Measurements from ENCODE around the gene INPP1.
"Not testable (repeated sequence)": the region's sequence is repeated elsewhere in the genome, so short reads cannot be mapped to it uniquely, and the experiment has no call there.

Gene INPP1, protein sequence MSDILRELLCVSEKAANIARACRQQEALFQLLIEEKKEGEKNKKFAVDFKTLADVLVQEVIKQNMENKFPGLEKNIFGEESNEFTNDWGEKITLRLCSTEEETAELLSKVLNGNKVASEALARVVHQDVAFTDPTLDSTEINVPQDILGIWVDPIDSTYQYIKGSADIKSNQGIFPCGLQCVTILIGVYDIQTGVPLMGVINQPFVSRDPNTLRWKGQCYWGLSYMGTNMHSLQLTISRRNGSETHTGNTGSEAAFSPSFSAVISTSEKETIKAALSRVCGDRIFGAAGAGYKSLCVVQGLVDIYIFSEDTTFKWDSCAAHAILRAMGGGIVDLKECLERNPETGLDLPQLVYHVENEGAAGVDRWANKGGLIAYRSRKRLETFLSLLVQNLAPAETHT

DNA sequence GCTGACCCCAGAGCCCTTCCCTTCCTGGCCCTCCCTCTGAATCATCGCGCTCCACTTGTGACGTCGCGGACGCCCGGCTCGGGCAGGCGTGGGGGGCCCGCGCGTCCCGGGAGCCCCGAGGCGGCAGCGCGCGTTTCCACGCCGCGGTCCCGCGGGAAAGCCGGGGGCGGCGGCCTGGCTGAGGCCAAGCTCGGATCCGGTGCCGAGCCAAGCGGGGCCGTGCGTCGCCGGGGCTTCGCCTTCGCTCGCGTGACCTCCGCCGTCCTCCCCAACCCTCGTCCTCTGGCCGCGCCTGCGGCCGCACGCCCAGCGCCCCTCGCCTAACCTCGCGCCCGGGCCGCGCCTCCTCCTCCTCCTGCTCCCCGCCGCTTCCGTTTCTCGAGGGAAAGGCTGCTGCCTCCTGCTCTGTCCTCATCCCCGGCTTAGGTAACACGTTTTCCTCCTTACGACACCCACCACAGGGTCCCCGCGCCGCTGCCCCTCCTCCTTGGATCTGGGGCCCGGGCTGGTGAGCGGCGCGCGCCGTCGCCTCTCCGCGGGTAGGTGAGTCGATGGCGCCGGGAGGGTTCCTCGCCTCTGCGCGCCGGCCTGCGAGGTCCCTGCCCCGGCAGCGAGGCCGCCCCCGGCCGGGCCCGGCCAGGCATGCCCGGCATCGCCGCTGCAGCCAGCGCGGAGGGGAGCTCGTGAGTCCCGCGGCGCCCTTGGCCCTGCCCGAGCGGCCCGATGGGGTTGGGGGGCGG is at the start of gene INPP1:
Gene INPP1 (plus strand): TSS at position 54 of the 740 bp plus-strand sequence. CDS start 16,514 bp downstream, outside the sequence.
- Mint-ChIP-seq H3K27me3 (peaks cover 1% of the 10 kb centered on the region), H3K4me1 (peaks cover 6% of the 10 kb centered on the region), H3K36me3 (no peaks in the 10 kb centered on the region), H3K4me3 (peak within 1 kb of the TSS; percentile 90), H3K27ac (peak within 1 kb of the TSS; percentile 63), H3K9me3 (no peaks in the 10 kb centered on the region)
- ATAC-seq (ENCODE audit: low read depth) (peak; percentile 64), DNase-seq (ENCODE audit: low spot score in 2 of 2) (peak in 1 of 2 donors; percentile 32)

DNA sequence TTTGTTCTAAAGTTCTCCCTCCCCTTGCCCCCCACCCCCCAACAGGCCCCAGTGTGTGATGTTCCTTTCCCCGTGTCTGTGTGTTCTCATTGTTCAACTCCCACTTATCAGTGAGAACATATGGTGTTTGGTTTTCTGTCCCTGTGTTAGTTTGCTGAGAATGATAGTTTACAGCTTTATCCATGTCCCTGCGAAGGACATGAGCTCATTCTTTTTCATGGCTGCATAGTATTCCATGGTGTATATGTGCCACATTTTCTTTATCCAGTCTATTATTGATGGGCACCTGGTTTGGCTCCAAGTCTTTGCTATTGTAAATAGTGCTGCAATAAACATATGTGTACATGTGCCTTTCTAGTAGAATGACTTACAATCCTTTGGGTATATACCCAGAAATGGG is 45.5 kb upstream of the INPP1 start:
- not testable (repeated sequence) for ATAC-seq (ENCODE audit: low read depth); DNase-seq (ENCODE audit: low spot score in 2 of 2); H3K27ac Mint-ChIP-seq; H3K27me3 Mint-ChIP-seq; H3K4me3 Mint-ChIP-seq; H3K9me3 Mint-ChIP-seq; H3K4me1 Mint-ChIP-seq
- peaks cover 49% of the 10 kb centered on the region for H3K36me3 Mint-ChIP-seq

- H3K4me1 Mint-ChIP-seq: peaks cover 8% of the 10 kb centered on the region
- no peak for ATAC-seq (ENCODE audit: low read depth)
- H3K9me3 Mint-ChIP-seq: peaks cover 4% of the 10 kb centered on the region
- no peak overlapping the region for H3K27ac Mint-ChIP-seq
- no peak overlapping the region for H3K4me3 Mint-ChIP-seq
- no peak for DNase-seq (ENCODE audit: low spot score in 2 of 2)
- H3K27me3 Mint-ChIP-seq: no peaks in the 10 kb centered on the region
- H3K36me3 Mint-ChIP-seq: peaks cover 59% of the 10 kb centered on the region
Measured at GRCh38 chr2:190301032-190301431, 42.4 kb upstream of the INPP1 start.

DNA sequence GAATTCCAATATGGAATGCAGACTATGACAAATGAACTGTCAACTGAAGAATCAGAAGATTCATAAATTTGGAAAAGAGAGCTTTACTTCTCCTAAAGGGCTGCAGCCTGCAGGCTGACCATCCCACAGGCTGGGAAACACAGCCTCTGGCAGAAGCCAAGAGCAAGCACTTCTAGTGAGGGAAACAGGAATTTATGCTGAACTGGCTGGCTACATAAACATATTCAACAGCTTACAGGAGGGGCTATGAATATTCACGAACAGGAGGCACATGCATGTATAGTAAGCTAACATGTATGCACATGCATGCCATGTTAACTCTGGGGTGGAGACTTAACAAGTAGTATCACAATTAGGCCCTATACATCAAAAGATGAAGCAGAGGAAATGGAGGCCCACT is 41.3 kb upstream of the INPP1 start:
- H3K4me3 Mint-ChIP-seq: no peak overlapping the region
- DNase-seq (ENCODE audit: low spot score in 2 of 2): no peak

DNA sequence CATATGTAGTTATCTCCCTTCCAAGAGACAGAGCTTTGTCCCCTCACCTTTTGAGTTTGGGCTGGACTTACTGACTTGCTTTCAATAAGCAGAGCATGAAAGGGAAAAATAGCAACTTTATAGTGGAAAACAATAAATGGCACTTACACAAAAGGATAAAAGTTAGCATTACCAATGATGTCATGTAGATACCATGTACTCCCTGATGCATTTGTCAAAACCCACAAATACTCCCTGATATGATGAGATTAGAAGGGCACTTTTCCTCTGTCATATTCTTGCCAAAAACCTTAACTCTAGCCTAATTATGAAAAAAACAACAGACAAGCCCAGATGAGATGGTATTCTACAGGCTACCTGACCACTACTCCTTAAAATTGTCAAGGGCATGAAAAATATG is 39.7 kb upstream of the INPP1 start:
- no peaks in the 10 kb centered on the region for H3K27me3 Mint-ChIP-seq
- no peak overlapping the region for H3K4me3 Mint-ChIP-seq
- ATAC-seq (ENCODE audit: low read depth) (no peak), DNase-seq (ENCODE audit: low spot score in 2 of 2) (no peak)
- H3K4me1 Mint-ChIP-seq: peaks cover 11% of the 10 kb centered on the region
- peaks cover 4% of the 10 kb centered on the region for H3K9me3 Mint-ChIP-seq
- peaks cover 55% of the 10 kb centered on the region for H3K36me3 Mint-ChIP-seq
- no peak overlapping the region for H3K27ac Mint-ChIP-seq

More for the DNA sequence above, 41.3 kb upstream of the INPP1 start:
- ATAC-seq (ENCODE audit: low read depth): no peak
- Mint-ChIP-seq H3K27ac (no peak overlapping the region), H3K9me3 (peaks cover 4% of the 10 kb centered on the region), H3K36me3 (peaks cover 61% of the 10 kb centered on the region), H3K4me1 (peaks cover 8% of the 10 kb centered on the region), H3K27me3 (no peaks in the 10 kb centered on the region)

GRCh38 chr2:190304404-190304803 is 39.0 kb upstream of the INPP1 start:
- ATAC-seq (ENCODE audit: low read depth) (no peak), DNase-seq (ENCODE audit: low spot score in 2 of 2) (no peak)
- no peak overlapping the region for H3K4me3 Mint-ChIP-seq
- no peaks in the 10 kb centered on the region for H3K27me3 Mint-ChIP-seq
- no peak overlapping the region for H3K27ac Mint-ChIP-seq
- H3K36me3 Mint-ChIP-seq: peaks cover 53% of the 10 kb centered on the region
- peaks cover 4% of the 10 kb centered on the region for H3K9me3 Mint-ChIP-seq
- H3K4me1 Mint-ChIP-seq: peaks cover 11% of the 10 kb centered on the region

GRCh38 chr2:190308031-190308430 is 35.4 kb upstream of the INPP1 start:
- H3K4me3 Mint-ChIP-seq: no peak overlapping the region
- no peaks in the 10 kb centered on the region for H3K9me3 Mint-ChIP-seq
- peaks cover 40% of the 10 kb centered on the region for H3K36me3 Mint-ChIP-seq
- peaks cover 13% of the 10 kb centered on the region for H3K4me1 Mint-ChIP-seq
- H3K27me3 Mint-ChIP-seq: no peaks in the 10 kb centered on the region
- no peak overlapping the region for H3K27ac Mint-ChIP-seq
- no peak for DNase-seq (ENCODE audit: low spot score in 2 of 2)
- no peak for ATAC-seq (ENCODE audit: low read depth)

DNA sequence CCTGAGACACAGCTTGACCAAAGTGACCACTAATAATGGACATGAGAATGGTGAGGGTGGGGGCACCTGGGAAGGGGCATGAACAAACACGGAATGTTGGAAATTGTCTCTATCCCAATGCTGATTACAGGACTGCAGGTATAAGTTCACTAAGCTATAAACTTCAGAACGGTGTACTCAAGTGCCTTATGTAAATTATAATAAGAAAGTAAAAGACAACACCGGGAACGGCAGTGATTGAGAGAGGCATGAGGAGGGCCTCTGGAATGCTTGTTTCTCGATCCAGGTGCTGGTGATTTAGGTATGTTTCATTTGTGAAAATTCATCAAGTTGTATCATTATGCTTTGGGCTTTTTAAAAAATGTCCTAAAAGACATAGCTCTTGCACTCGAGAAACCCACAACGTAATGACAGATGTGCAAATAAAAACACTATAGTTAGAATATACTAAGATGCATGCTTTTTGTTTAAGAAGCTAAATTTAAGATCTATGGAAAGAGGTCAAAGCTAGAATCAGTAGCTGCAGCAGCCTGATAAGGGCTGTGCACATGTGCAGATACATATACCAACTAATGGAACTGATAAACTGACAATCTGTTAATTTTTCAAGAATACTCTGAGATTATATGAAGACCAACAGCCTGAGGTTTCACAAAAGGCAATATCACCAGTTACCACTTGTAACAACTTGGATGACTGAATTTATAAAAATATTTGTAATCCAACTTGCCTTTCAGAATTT is 31.3 kb upstream of the INPP1 start:
- Mint-ChIP-seq H3K4me3 (no peak overlapping the region), H3K27ac (no peak overlapping the region), H3K27me3 (no peaks in the 10 kb centered on the region), H3K4me1 (peaks cover 19% of the 10 kb centered on the region), H3K36me3 (peaks cover 25% of the 10 kb centered on the region), H3K9me3 (no peaks in the 10 kb centered on the region)
- no peak for ATAC-seq (ENCODE audit: low read depth)
- no peak for DNase-seq (ENCODE audit: low spot score in 2 of 2)

DNA sequence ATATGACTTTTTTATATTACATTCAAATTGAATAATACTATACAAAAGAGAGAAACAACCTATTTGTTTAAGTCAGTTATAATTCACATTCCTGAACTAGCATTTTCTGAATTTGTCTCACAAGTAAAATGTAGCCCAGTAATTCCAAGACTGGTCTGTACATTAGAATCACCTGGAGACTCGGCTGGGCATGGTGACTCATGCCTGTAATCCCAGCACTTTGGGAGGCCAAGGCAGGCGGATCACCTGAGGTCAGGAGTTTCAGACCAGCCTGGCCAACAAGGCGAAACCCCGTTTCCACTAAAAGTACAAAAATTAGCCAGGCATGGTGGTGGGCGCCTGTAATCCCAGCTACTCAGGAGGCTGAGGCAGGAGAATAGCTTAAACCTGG is 30.8 kb upstream of the INPP1 start:
- DNase-seq (ENCODE audit: low spot score in 2 of 2); H3K27me3 Mint-ChIP-seq; H3K9me3 Mint-ChIP-seq; H3K4me3 Mint-ChIP-seq; ATAC-seq (ENCODE audit: low read depth); H3K27ac Mint-ChIP-seq: not testable (repeated sequence)
- Mint-ChIP-seq H3K36me3 (peaks cover 25% of the 10 kb centered on the region), H3K4me1 (peaks cover 21% of the 10 kb centered on the region)

DNA sequence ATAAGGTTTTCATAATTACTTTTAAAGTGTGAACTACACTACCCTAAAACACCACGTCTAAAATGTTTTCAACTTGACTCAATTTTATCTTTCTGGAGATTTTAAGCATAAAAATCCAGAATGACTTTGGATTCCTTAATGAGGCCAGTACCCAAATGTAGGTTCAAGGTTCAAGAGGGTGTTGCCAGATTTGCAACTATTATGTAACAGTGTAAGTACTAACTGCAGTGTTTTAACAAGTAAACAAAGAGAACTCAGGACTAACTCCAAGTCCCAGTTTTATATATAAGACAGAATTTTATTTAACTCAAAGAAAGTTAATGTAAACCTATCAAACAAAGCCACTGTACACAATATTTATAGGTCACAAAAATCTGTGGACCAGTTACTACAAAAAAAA is 29.5 kb upstream of the INPP1 start:
- Mint-ChIP-seq H3K4me3 (no peak overlapping the region), H3K9me3 (no peaks in the 10 kb centered on the region), H3K36me3 (peaks cover 20% of the 10 kb centered on the region), H3K4me1 (peaks cover 18% of the 10 kb centered on the region), H3K27ac (no peak overlapping the region), H3K27me3 (no peaks in the 10 kb centered on the region)
- ATAC-seq (ENCODE audit: low read depth) (no peak), DNase-seq (ENCODE audit: low spot score in 2 of 2) (no peak)

- ATAC-seq (ENCODE audit: low read depth) (no peak), DNase-seq (ENCODE audit: low spot score in 2 of 2) (no peak)
- H3K27ac Mint-ChIP-seq: no peak overlapping the region
- H3K27me3 Mint-ChIP-seq: no peaks in the 10 kb centered on the region
- no peaks in the 10 kb centered on the region for H3K9me3 Mint-ChIP-seq
- peaks cover 26% of the 10 kb centered on the region for H3K4me1 Mint-ChIP-seq
- peaks cover 17% of the 10 kb centered on the region for H3K36me3 Mint-ChIP-seq
- no peak overlapping the region for H3K4me3 Mint-ChIP-seq
Measured at GRCh38 chr2:190315273-190315672, 28.1 kb upstream of the INPP1 start.

GRCh38 chr2:190318514-190318913 is 24.9 kb upstream of the INPP1 start:
- ATAC-seq (ENCODE audit: low read depth) (no peak), DNase-seq (ENCODE audit: low spot score in 2 of 2) (no peak)
- H3K9me3 Mint-ChIP-seq: no peaks in the 10 kb centered on the region
- H3K27ac Mint-ChIP-seq: no peak overlapping the region
- H3K36me3 Mint-ChIP-seq: peaks cover 1% of the 10 kb centered on the region
- no peaks in the 10 kb centered on the region for H3K27me3 Mint-ChIP-seq
- H3K4me3 Mint-ChIP-seq: peak overlapping the region; percentile 100
- peaks cover 26% of the 10 kb centered on the region for H3K4me1 Mint-ChIP-seq

DNA sequence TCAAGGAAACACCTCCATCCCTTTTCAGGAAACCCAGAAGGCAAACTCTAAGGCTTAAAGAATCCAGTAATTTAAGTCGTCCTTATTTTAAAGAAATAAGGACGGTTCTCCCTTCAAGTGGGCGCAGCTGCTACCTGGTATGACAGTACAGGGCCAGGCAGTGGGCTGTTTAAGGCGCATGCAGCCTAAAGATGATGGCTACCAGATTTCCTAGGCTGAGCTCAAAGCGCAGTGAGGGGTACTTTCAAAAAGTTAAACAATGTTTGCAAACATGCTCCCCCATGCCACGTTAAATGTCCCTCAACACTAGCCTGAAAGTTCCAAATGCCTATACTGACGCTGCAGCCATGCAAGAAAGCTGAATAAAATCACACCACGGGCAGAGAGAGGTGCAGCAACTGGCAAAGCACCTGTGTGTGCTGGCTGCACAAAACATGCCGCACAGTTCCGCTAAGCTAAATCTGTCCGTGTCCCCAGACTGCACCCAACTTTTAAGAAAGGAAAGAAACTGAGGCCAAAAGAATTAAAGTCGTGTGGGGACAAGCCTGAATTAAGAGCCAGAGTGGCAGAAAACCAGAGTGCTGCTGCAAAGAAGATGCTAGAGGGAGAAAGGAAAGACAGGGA is 24.3 kb upstream of the INPP1 start:
- ATAC-seq (ENCODE audit: low read depth) (peak; percentile 53), DNase-seq (ENCODE audit: low spot score in 2 of 2) (peak in 1 of 2 donors; percentile 19)
- H3K36me3 Mint-ChIP-seq: peaks cover 1% of the 10 kb centered on the region
- peak overlapping the region; percentile 96 for H3K27ac Mint-ChIP-seq
- no peaks in the 10 kb centered on the region for H3K27me3 Mint-ChIP-seq
- H3K9me3 Mint-ChIP-seq: no peaks in the 10 kb centered on the region
- H3K4me3 Mint-ChIP-seq: peak overlapping the region; percentile 100
- peaks cover 26% of the 10 kb centered on the region for H3K4me1 Mint-ChIP-seq
